DOHH2 (cell line): ENCODE results near the gene CD151.

Experiments
- H3F3A ChIP-seq: fragments of 200-600 bp; sonication (generic), shearing (Covaris generic); 2 replicates; pipeline ENCODE4 v1.6.0; 2016; ENCODE audit warnings: antibody characterized with exemption, mild to moderate bottlenecking; ENCODE audit not compliant: control insufficient read depth, insufficient read depth
- H3K27ac ChIP-seq: fragments of 200-600 bp; sonication (generic); 2 replicates; pipeline ENCODE4 v1.5.1; 2014; ENCODE audit warnings: low read depth, mild to moderate bottlenecking, low read length, moderate library complexity
- H3K27me3 ChIP-seq: fragments of 200-600 bp; sonication (generic); 2 replicates; pipeline ENCODE4 v1.6.1; 2014; ENCODE audit warnings: mild to moderate bottlenecking, low read length, mixed read lengths; ENCODE audit not compliant: control insufficient read depth
- H3K36me3 ChIP-seq: fragments of 200-600 bp; sonication (generic); 2 replicates; pipeline ENCODE4 v1.6.1; 2014; ENCODE audit warnings: mild to moderate bottlenecking, low read length, moderate library complexity, mixed read lengths; ENCODE audit not compliant: control insufficient read depth
- H3K4me1 ChIP-seq: fragments of 200-600 bp; sonication (generic); 2 replicates; pipeline ENCODE4 v1.6.1; 2014; ENCODE audit warnings: mild to moderate bottlenecking, low read length, mixed read lengths; ENCODE audit not compliant: control insufficient read depth
- H3K4me2 ChIP-seq: fragments of 200-600 bp; sonication (generic); 2 replicates; pipeline ENCODE4 v1.6.0; 2014; ENCODE audit warnings: mild to moderate bottlenecking, low read length, moderate library complexity
- H3K4me3 ChIP-seq: fragments of 200-600 bp; sonication (generic); 2 replicates; pipeline ENCODE4 v1.5.1; 2014; ENCODE audit warnings: mild to moderate bottlenecking, low read length, mixed read lengths
- H3K79me2 ChIP-seq: fragments of 200-600 bp; sonication (generic); 2 replicates; pipeline ENCODE4 v1.6.1; 2014; ENCODE audit warnings: mild to moderate bottlenecking, low read length, mixed read lengths; ENCODE audit not compliant: control insufficient read depth
- H3K9me2 ChIP-seq: fragments of 200-600 bp; sonication (generic); replicated peaks from 2 replicates; pipeline ENCODE4 v1.6.1; 2014; ENCODE audit warnings: mild to moderate bottlenecking, low read length, mixed read lengths; ENCODE audit not compliant: control insufficient read depth
- H3K9me3 ChIP-seq: fragments of 200-600 bp; sonication (generic); 2 replicates; pipeline ENCODE4 v1.6.1; 2014; ENCODE audit warnings: antibody characterized with exemption, low read length, mixed read lengths; ENCODE audit not compliant: control insufficient read depth, insufficient read depth
- H4K20me1 ChIP-seq: fragments of 200-600 bp; sonication (generic); 2 replicates; pipeline ENCODE4 v1.6.0; 2014; ENCODE audit warnings: low read depth, mild to moderate bottlenecking, antibody characterized with exemption, low read length, moderate library complexity; ENCODE audit not compliant: control insufficient read depth, insufficient read depth
- CTCF ChIP-seq: fragments of 200-600 bp; sonication (generic); IDR thresholded peaks from one replicate; pipeline ENCODE4 v1.5.1; 2014; ENCODE audit warnings: antibody characterized with exemption, mild to moderate bottlenecking, low read depth, low read length; ENCODE audit not compliant: poor library complexity, severe bottlenecking
- EZH2phosphoT487 ChIP-seq: fragments of 200-600 bp; sonication (generic); IDR thresholded peaks from 2 replicates; pipeline ENCODE4 v1.6.1; 2017; ENCODE audit warnings: borderline replicate concordance, mild to moderate bottlenecking, antibody characterized with exemption, low read length, moderate library complexity, mixed read lengths

The CD151 gene

GRCh38 chr11:855330-855674 lies 22.6 kb downstream of the CD151 start:
- Histone ChIP-seq H3K4me3 (no peak overlapping the region), H3K27ac (no peak overlapping the region), H3K9me3 (no peaks in the 10 kb centered on the region), H3K9me2 (no peaks in the 10 kb centered on the region), H3K27me3 (peaks cover 3% of the 10 kb centered on the region), H3K4me2 (no peak overlapping the region), H3F3A (no peaks in the 10 kb centered on the region), H4K20me1 (0 out of 2 replicates have a peak, but pooled peaks cover under 1% of the 10 kb centered on the region), H3K4me1 (no peaks in the 10 kb centered on the region), H3K79me2 (no peaks in the 10 kb centered on the region), H3K36me3 (no peaks in the 10 kb centered on the region)
- TF ChIP-seq CTCF = no peak
- TF ChIP-seq EZH2phosphoT487 = no peak

DNA sequence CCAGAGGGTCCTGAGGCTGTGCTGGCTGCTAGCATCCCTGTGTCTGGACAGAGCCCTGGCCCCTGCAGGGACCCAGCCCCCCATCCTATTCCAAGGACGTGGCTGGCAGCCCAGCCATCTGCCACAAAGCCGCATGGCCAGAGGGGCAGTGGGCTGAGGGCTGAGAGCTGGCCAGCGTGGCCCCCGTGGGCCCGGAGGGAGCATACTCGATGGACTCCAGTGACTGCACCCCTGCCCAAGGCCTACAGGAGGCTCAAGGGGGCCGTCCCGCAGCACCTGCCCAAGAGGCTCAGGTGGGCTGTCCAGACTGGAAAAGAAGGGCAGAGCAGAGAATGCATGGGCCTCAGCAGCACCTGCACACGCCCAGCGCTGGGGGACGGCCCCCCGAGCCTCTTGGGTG lies 23.0 kb downstream of the CD151 start:
- Histone ChIP-seq H4K20me1 (no peaks in the 10 kb centered on the region), H3K27me3 (peaks cover under 1% of the 10 kb centered on the region; the same call in 1 of the 2 replicates), H3K4me3 (no peak overlapping the region), H3K36me3 (no peaks in the 10 kb centered on the region), H3K27ac (no peak overlapping the region), H3K79me2 (no peaks in the 10 kb centered on the region), H3K9me3 (no peaks in the 10 kb centered on the region), H3K9me2 (no peaks in the 10 kb centered on the region), H3F3A (no peaks in the 10 kb centered on the region), H3K4me1 (no peaks in the 10 kb centered on the region), H3K4me2 (no peak overlapping the region)
- TF ChIP-seq CTCF (no peak), EZH2phosphoT487 (no peak)

DNA sequence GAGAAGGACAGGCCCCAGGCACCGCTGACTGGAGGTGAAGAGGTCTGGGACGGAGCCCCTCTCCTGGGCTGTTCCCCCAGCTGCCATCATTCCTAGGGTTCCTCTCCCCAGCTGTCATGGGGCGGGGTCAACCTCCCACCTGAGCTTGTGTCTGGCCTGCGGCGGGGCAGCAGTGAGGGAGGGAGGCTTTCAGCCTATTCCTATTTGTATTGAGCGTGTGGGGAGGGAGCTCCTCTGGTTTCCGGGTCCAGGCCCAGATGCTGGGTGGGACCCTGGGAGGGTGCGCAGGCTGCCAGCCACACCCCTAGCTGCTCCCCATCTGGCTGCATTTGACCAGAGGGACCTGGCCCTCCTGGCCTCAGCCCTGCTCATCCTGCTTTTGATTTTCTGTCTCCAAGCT lies 23.6 kb downstream of the CD151 start:
- Histone ChIP-seq H3K27ac (no peak overlapping the region), H3K9me2 (no peaks in the 10 kb centered on the region), H3K36me3 (no peaks in the 10 kb centered on the region), H3K27me3 (no peaks in the 10 kb centered on the region), H3F3A (no peaks in the 10 kb centered on the region), H3K4me1 (no peaks in the 10 kb centered on the region), H3K9me3 (no peaks in the 10 kb centered on the region), H3K4me3 (no peak overlapping the region), H3K79me2 (no peaks in the 10 kb centered on the region), H3K4me2 (no peak overlapping the region), H4K20me1 (no peaks in the 10 kb centered on the region)
- TF ChIP-seq CTCF (no peak), EZH2phosphoT487 (no peak)
